Measurements from ENCODE around the gene TPCN1. TPM values are rescaled to one million over a fixed set of nuclear protein-coding genes. Genes with fewer than 3 reads are reported as not detected.
A peak's percentile ranks its signal among the peaks of the same experiment; 100 is the strongest.

Gene TPCN1
- total RNA-seq, 1 experiment from 2014 or later = 13.5 TPM

GRCh38 chr12:113235976-113236375 is 14.7 kb downstream of the TPCN1 start:
- Histone ChIP-seq H3K18ac (ENCODE audit: insufficient read length, low read depth, low read length) (no peak overlapping the region), H3K79me1 (ENCODE audit: insufficient read depth, low read depth, low read length, poor library complexity, severe bottlenecking) (no peaks in the 10 kb centered on the region), H3K4ac (ENCODE audit: low read depth, low read length) (no peak overlapping the region), H2BK20ac (ENCODE audit: low read depth, low read length, poor library complexity, severe bottlenecking) (no peak overlapping the region), H3K23me2 (ENCODE audit: insufficient read length, low read depth, low read length, poor library complexity, severe bottlenecking) (no peaks in the 10 kb centered on the region), H3K9ac (ENCODE audit: extremely low read depth, insufficient read length, low read length) (no peak overlapping the region), H2BK12ac (ENCODE audit: insufficient read length, low read depth, low read length) (no peak overlapping the region), H2AK5ac (ENCODE audit: insufficient read length, low read length) (no peak overlapping the region), H3K79me2 (ENCODE audit: insufficient read depth, low read length) (no peaks in the 10 kb centered on the region), H3K4me1 (ENCODE audit: insufficient read depth, low read length) (peaks cover 6% of the 10 kb centered on the region; the same call in 1 of the 2 replicates), H2BK120ac (ENCODE audit: low read depth, low read length, poor library complexity, severe bottlenecking) (no peak overlapping the region), H3K27me3 (ENCODE audit: insufficient read depth, low read length) (no peaks in the 10 kb centered on the region), H3K4me2 (ENCODE audit: insufficient read depth, insufficient read length, low read length) (no peak overlapping the region), H4K91ac (ENCODE audit: insufficient read length, low read depth, low read length) (no peak overlapping the region), H3K56ac (ENCODE audit: insufficient read length, low read depth, low read length) (no peak overlapping the region), H4K8ac (replicated peaks; ENCODE audit: insufficient read length, low read depth, low read length) (no peak overlapping the region), H3K27ac (ENCODE audit: insufficient read length, low read depth, low read length) (no peak overlapping the region), H2AFZ (ENCODE audit: low read length) (no peak overlapping the region), H2BK5ac (ENCODE audit: insufficient read length, low read length) (no peak overlapping the region), H3K14ac (ENCODE audit: insufficient read depth, low read length) (no peak overlapping the region; the same call in 1 of the 2 replicates), H2BK15ac (ENCODE audit: low read depth, low read length) (no peak overlapping the region), H3K23ac (ENCODE audit: insufficient read length, low read depth, low read length) (no peak overlapping the region), H4K5ac (ENCODE audit: insufficient read length, low read depth, low read length) (no peak overlapping the region), H3T11ph (ENCODE audit: low read length) (no peak overlapping the region), H3K9me3 (ENCODE audit: control insufficient read depth, low read depth, low read length) (no peaks in the 10 kb centered on the region), H4K20me1 (ENCODE audit: control insufficient read depth, insufficient read depth, insufficient read length) (no peaks in the 10 kb centered on the region)
- no peaks in the 10 kb centered on the region; a peak in 1 of 5 replicates for H3K9me3 Mint-ChIP-seq
- no peak overlapping the region for H3K4me3 Mint-ChIP-seq
- no peak for DNase-seq
- peaks cover 10 to 21% (median 16%) of the 10 kb centered on the region in 3 experiments for H3K36me3 Mint-ChIP-seq (ENCODE audit: insufficient read depth in 1 of 3, low read depth in 3 of 3)
- H3K27ac Mint-ChIP-seq = peak overlapping the region in 1 of 3 experiments; percentile 79; a peak in 2 of 7 replicates
- H3K27me3 Mint-ChIP-seq (ENCODE audit: low read depth) = no peaks in the 10 kb centered on the region
- no peak for TF ChIP-seq CTCF (conservative IDR thresholded peaks at IDR 0.05)
- H3K4me1 Mint-ChIP-seq = peaks cover 36 to 39% of the 10 kb centered on the region in 2 experiments
- WGBS (ENCODE audit: extremely low coverage, insufficient read length, low lambda C conversion rate) = no CpG with 5 or more reads among the region's 6 CpGs

Measured in H9 (cell line).